ENCODE results near the gene NDST1.

Gene NDST1

DNA sequence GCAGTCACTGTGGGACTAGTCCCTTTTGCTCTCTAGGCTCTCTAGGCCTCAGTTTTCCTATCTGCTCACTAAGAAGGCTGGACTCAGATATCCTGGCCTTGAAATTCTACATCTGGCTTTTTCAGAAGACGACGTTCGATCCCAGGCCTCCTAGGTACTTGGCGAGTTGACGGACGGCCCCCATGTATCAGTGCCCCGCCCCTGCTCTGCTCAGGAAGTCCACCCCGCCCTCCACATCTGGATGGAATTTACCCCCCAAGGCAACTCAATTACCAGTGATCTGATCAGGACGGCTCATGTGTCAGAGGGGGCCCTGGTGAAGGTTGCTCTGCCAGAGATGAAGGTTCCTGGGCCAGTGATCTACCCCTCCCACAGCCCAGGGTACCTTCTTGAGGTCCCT, 88.4 kb downstream of the NDST1 start:
- no peak overlapping the region for H3K27ac Mint-ChIP-seq
- H3K9me3 Mint-ChIP-seq: no peaks in the 10 kb centered on the region
- H3K4me1 Mint-ChIP-seq: no peaks in the 10 kb centered on the region
- no peaks in the 10 kb centered on the region for H3K36me3 Mint-ChIP-seq (ENCODE audit: low read depth)
- ATAC-seq (no peak), DNase-seq (no peak)
- H3K4me3 Mint-ChIP-seq: no peak overlapping the region
- H3K27me3 Mint-ChIP-seq: no peaks in the 10 kb centered on the region

DNA sequence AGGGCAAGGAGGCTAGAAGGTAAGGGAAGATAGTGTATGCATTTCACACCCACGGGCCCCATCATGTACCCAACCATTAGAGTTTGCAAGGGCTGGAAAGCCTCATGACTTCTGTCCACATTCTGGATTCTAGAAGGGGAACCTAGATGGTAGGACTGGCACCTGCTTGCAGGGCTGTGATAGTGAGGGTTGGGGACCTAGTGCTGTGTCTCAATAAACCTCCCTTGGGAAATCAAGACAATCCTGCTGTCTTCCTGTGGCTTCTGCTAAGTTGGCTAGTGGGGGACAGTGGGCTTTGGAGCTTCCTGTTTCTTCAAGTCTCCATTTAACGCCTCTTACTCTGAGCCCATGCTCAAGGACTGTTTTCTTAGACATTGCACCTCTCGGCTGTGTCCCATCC, 88.9 kb downstream of the NDST1 start:
- Mint-ChIP-seq H3K9me3 (no peaks in the 10 kb centered on the region), H3K36me3 (ENCODE audit: low read depth) (no peaks in the 10 kb centered on the region), H3K27ac (no peak overlapping the region), H3K27me3 (no peaks in the 10 kb centered on the region), H3K4me3 (no peak overlapping the region), H3K4me1 (no peaks in the 10 kb centered on the region)
- ATAC-seq (no peak), DNase-seq (no peak)

- no peak for DNase-seq
- no peaks in the 10 kb centered on the region for H3K27me3 Mint-ChIP-seq
- H3K9me3 Mint-ChIP-seq: no peaks in the 10 kb centered on the region
- H3K27ac Mint-ChIP-seq: no peak overlapping the region
- H3K4me3 Mint-ChIP-seq: no peak overlapping the region
- H3K36me3 Mint-ChIP-seq (ENCODE audit: low read depth): no peaks in the 10 kb centered on the region
- ATAC-seq: no peak
- H3K4me1 Mint-ChIP-seq: no peaks in the 10 kb centered on the region
Observed at GRCh38 chr5:150598006-150598405, 90.1 kb downstream of the NDST1 start.

GRCh38 chr5:150598821-150599273, 90.9 kb downstream of the NDST1 start:
- no peaks in the 10 kb centered on the region for H3K9me3 Mint-ChIP-seq
- H3K27me3 Mint-ChIP-seq: no peaks in the 10 kb centered on the region
- H3K27ac Mint-ChIP-seq: no peak overlapping the region
- H3K4me1 Mint-ChIP-seq: no peaks in the 10 kb centered on the region
- ATAC-seq (no peak), DNase-seq (no peak)
- H3K36me3 Mint-ChIP-seq (ENCODE audit: low read depth): no peaks in the 10 kb centered on the region
- no peak overlapping the region for H3K4me3 Mint-ChIP-seq

GRCh38 chr5:150599281-150599680, 91.3 kb downstream of the NDST1 start:
- H3K27ac Mint-ChIP-seq: no peak overlapping the region
- H3K9me3 Mint-ChIP-seq: no peaks in the 10 kb centered on the region
- no peaks in the 10 kb centered on the region for H3K4me1 Mint-ChIP-seq
- DNase-seq (no peak), ATAC-seq (no peak)
- H3K4me3 Mint-ChIP-seq: no peak overlapping the region
- no peaks in the 10 kb centered on the region for H3K36me3 Mint-ChIP-seq (ENCODE audit: low read depth)
- H3K27me3 Mint-ChIP-seq: no peaks in the 10 kb centered on the region

- H3K27me3 Mint-ChIP-seq: no peaks in the 10 kb centered on the region
- H3K4me1 Mint-ChIP-seq: no peaks in the 10 kb centered on the region
- DNase-seq (no peak), ATAC-seq (no peak)
- H3K4me3 Mint-ChIP-seq: no peak overlapping the region
- no peaks in the 10 kb centered on the region for H3K9me3 Mint-ChIP-seq
- no peak overlapping the region for H3K27ac Mint-ChIP-seq
- H3K36me3 Mint-ChIP-seq (ENCODE audit: low read depth): no peaks in the 10 kb centered on the region
Observed at GRCh38 chr5:150599917-150600511, 92.1 kb downstream of the NDST1 start.

DNA sequence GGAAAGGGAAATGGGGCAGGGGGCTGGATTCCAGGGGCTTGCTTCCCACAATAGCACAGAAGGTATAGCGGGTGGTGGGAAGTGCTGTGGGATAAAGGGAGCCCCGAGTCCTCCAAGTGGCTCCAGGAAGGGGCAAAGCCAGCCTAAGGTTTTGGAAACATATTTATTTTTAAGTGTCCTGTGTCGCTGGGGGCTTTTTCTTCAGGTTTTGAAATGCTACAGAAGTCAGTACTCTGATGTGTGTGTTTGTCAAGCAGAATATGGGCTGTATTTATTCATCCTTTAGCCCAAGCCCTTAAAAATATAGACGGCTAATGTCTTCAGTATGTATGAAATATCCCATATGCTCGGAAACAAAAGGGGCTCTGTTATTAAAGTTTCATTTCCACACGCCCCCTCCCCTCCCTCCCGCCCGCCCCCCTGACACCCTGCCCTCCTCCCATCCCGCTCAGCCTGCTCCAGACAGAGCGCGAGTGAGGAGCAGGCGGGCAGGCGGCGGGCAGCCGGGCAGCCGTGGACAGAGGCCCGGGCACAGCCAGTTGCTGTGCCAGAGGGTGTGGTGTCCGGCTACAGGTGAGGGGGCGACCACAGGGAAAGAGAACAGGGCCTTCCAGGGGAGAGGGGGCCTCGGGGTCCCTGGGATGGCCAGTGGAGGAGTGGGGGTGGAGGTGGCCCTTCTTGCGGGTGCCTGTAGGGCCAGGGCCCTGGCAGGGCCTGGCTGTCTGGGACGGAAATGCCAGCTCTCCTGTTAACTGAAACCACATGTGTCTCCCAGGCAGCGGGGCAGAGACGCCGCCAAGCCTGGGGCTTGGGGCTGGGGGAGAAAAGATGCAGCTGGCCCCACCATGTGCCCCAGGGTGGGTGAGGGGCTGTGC, 92.9 kb downstream of the NDST1 start:
- no peaks in the 10 kb centered on the region for H3K4me1 Mint-ChIP-seq
- H3K9me3 Mint-ChIP-seq: no peaks in the 10 kb centered on the region
- no peaks in the 10 kb centered on the region for H3K27me3 Mint-ChIP-seq
- H3K36me3 Mint-ChIP-seq (ENCODE audit: low read depth): no peaks in the 10 kb centered on the region
- H3K4me3 Mint-ChIP-seq: no peak overlapping the region
- no peak for DNase-seq
- ATAC-seq: no peak
- H3K27ac Mint-ChIP-seq: no peak overlapping the region

- Mint-ChIP-seq H3K4me3 (no peak overlapping the region), H3K4me1 (no peaks in the 10 kb centered on the region), H3K36me3 (ENCODE audit: low read depth) (no peaks in the 10 kb centered on the region), H3K9me3 (no peaks in the 10 kb centered on the region), H3K27me3 (no peaks in the 10 kb centered on the region), H3K27ac (no peak overlapping the region)
- DNase-seq (no peak), ATAC-seq (peak; percentile 16)
Observed at GRCh38 chr5:150601491-150602345, 93.8 kb downstream of the NDST1 start.

DNA sequence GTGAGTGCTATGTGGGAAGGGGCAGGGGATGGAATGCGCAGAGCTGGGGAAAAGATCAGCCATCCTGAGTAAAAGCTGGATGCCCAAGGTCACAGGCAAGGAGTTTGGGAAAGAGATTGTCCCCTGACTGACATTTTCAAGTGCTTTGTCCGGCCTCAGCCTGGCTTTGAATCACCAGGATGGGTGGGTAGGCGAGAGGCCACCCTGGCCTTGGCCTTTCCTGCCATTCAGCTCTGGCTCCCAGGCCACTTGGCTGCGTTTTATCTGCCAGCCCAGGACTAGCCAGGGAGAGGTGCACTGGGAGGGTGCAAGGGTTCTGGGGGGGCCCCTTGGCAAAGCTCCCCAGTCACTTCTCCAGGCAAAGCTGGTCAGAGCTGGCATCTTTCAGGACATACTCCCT, 95.1 kb downstream of the NDST1 start:
- no peaks in the 10 kb centered on the region for H3K9me3 Mint-ChIP-seq
- H3K36me3 Mint-ChIP-seq (ENCODE audit: low read depth): no peaks in the 10 kb centered on the region

DNA sequence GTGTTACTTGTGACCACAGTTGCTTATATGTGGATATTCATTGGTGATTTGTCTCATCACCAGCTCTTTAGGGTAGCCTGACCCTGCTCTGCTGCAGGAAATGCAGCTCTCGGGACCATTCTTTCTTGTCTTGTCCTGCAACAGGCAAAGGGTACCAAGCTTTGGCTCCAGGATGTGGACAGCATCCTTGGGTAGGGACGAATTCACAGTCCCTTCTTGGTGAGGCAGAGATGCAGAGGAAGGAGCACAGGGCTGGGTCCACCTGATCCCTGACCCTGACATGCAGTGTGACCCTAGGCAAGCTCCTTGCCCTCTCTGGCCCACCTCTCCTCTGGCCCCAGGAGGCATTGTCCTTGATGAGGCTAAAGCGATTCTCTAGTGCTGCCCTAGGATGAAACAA, 95.6 kb downstream of the NDST1 start:
- Mint-ChIP-seq H3K36me3 (ENCODE audit: low read depth) (no peaks in the 10 kb centered on the region), H3K27me3 (no peaks in the 10 kb centered on the region), H3K27ac (no peak overlapping the region), H3K4me1 (no peaks in the 10 kb centered on the region), H3K4me3 (no peak overlapping the region), H3K9me3 (no peaks in the 10 kb centered on the region)
- DNase-seq (no peak), ATAC-seq (no peak)

More for the DNA sequence above, 95.1 kb downstream of the NDST1 start:
- DNase-seq (no peak), ATAC-seq (no peak)
- Mint-ChIP-seq H3K27ac (no peak overlapping the region), H3K27me3 (no peaks in the 10 kb centered on the region), H3K4me1 (no peaks in the 10 kb centered on the region), H3K4me3 (no peak overlapping the region)

DNA sequence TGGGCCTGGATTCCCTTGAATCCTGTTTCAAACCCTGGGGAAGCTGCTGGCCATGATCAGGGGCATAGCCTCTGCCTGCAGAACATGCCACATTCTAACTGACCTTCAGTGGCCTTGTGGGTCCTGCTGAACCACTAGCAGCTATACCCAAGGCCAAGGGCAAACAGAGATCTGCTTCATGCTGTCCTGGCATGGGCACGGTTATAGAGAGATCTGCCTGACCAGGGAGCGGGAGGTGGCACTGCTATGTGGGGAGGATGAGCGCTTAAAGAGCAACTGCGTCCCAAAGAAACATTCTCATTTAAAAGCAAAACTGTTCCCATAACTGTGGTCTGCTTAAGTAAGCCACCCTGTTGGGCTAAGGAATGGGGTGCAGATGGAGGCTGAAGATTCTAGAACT, 96.1 kb downstream of the NDST1 start:
- no peak for ATAC-seq
- no peaks in the 10 kb centered on the region for H3K36me3 Mint-ChIP-seq (ENCODE audit: low read depth)

DNA sequence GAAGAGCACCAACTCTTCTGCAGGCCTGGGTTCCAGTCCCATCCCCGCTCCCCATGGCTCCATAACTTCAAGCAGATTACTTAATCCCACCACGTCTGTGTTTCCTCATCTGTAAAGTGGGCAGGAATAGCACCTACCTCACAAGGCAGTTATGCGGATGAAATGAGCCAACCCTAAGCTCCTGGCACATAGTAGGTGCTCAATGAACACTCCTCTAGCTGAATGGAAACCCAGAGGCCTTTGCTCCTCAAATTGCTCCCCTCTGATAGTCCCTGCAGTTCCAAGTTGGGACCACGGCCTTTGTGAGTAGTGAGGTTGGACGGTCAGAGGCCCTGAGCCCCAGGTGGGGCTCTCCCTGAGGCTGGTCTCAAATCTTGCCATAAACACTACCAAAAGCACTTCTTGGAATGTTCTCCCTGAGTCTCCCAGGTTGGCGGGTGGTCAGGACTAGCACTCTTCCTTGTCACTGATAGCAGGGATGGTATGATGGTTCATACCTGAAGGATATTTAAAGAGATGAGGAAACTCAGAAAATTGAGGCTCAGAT, 97.0 kb downstream of the NDST1 start:
- ATAC-seq (no peak), DNase-seq (no peak)
- H3K4me1 Mint-ChIP-seq: no peaks in the 10 kb centered on the region
- H3K4me3 Mint-ChIP-seq: no peak overlapping the region
- H3K27me3 Mint-ChIP-seq: no peaks in the 10 kb centered on the region
- no peaks in the 10 kb centered on the region for H3K9me3 Mint-ChIP-seq
- no peaks in the 10 kb centered on the region for H3K36me3 Mint-ChIP-seq (ENCODE audit: low read depth)
- H3K27ac Mint-ChIP-seq: no peak overlapping the region

More for the DNA sequence above, 96.1 kb downstream of the NDST1 start:
- Mint-ChIP-seq H3K4me3 (no peak overlapping the region), H3K27ac (no peak overlapping the region), H3K9me3 (no peaks in the 10 kb centered on the region), H3K27me3 (no peaks in the 10 kb centered on the region), H3K4me1 (no peaks in the 10 kb centered on the region)
- no peak for DNase-seq

DNA sequence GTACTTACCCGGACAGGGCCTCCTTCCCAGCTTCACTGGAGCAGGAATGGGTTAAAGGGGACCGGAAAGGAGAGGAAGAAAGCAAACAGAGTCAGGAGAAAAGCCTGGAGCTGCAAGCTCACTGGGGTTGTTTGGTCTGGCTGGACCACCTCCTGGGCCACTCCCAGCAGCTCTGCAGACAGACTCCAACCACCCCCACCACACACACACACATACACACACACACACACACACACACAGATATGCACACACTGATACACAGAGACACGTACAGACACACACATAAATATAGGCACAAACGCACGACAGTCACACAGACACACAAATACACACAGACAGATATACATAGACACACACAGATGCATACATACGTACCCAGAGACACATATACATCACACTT, 97.6 kb downstream of the NDST1 start:
- Mint-ChIP-seq H3K4me3 (no peak overlapping the region), H3K27me3 (no peaks in the 10 kb centered on the region), H3K27ac (no peak overlapping the region), H3K36me3 (ENCODE audit: low read depth) (no peaks in the 10 kb centered on the region), H3K4me1 (no peaks in the 10 kb centered on the region), H3K9me3 (no peaks in the 10 kb centered on the region)
- DNase-seq (no peak), ATAC-seq (no peak)

GRCh38 chr5:150606476-150606875, 98.5 kb downstream of the NDST1 start:
- ATAC-seq: no peak

More at GRCh38 chr5:150606476-150606875, 98.5 kb downstream of the NDST1 start:
- no peak overlapping the region for H3K4me3 Mint-ChIP-seq
- H3K36me3 Mint-ChIP-seq (ENCODE audit: low read depth): no peaks in the 10 kb centered on the region
- H3K27me3 Mint-ChIP-seq: no peaks in the 10 kb centered on the region
- DNase-seq: no peak
- H3K4me1 Mint-ChIP-seq: no peaks in the 10 kb centered on the region
- no peak overlapping the region for H3K27ac Mint-ChIP-seq
- no peaks in the 10 kb centered on the region for H3K9me3 Mint-ChIP-seq
